Omental fat pad (tissue), 4 donors: ENCODE data around the gene PEMT. TPM values are rescaled to one million over a fixed set of nuclear protein-coding genes. Genes with fewer than 3 reads are reported as not detected.
A peak's percentile ranks its signal among the peaks of the same experiment; 100 is the strongest.

ENCODE experiments used
- ATAC-seq: fragments of 150-250 bp; one replicate; pipeline ENCODE4 v1.9.1; 2016; ENCODE audit warnings: mild to moderate bottlenecking, moderate library complexity; ENCODE audit not compliant: low FRiP score
- DNase-seq: peaks from one replicate; pipeline ENCODE4 v3.0.0-alpha.2; 2019; ENCODE audit warnings: low spot score
- total RNA-seq, 4 donors: library from RNA; depleted of rRNA; stranded (reverse); fragments of >200 nt; gene quantifications; one replicate each; pipeline ENCODE4 v1.1.0, GENCODE V29; 2016
- TF ChIP-seq, protein P1 (sequence below), 3 donors: fragments of 450-650 bp; IDR thresholded peaks; one replicate each; pipeline ENCODE4 v1.5.1; 2016 to 2017; ENCODE audit warnings: antibody characterized with exemption in 3 of 3, mild to moderate bottlenecking in 3 of 3, moderate library complexity in 2 of 3

The PEMT gene
- total RNA-seq, 4 donors from 2014 or later = 32.2 to 181 (median 57.1) TPM

DNA sequence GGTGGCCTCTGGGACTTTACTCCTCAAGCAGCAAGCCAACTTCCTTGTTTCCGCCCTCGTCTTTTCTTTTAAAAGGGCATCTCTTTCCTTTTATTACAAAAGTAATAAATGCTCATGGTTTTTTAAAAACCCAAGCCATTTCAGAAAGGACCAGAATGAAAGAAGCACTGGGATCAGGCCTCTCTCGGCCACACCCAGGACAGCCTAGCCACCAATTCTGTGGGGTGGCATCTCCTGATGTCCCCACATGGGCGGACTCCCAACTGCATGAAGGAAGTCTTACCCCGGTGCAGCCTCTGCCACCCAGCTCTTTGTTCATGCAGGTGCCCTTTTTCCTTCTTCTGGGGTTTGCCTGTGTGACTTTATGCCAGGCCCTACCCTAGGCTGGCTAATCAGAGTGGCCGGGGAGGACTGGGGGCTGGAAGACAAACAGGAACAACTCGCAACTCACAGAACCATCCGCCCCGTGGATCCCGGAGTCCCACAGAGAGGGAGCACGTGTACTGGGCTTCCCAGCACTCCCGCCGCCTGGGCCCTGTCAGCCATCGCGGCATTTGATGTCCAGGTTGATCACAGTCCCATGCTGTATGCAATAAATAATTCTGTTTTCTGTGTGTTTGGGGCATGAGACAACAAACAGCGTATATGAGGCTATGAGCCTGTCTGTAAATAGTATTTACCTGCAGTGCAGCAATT is 92.8 kb downstream of the PEMT start:
- ATAC-seq (no peak), DNase-seq (no peak)
- TF ChIP-seq, protein P1, sequence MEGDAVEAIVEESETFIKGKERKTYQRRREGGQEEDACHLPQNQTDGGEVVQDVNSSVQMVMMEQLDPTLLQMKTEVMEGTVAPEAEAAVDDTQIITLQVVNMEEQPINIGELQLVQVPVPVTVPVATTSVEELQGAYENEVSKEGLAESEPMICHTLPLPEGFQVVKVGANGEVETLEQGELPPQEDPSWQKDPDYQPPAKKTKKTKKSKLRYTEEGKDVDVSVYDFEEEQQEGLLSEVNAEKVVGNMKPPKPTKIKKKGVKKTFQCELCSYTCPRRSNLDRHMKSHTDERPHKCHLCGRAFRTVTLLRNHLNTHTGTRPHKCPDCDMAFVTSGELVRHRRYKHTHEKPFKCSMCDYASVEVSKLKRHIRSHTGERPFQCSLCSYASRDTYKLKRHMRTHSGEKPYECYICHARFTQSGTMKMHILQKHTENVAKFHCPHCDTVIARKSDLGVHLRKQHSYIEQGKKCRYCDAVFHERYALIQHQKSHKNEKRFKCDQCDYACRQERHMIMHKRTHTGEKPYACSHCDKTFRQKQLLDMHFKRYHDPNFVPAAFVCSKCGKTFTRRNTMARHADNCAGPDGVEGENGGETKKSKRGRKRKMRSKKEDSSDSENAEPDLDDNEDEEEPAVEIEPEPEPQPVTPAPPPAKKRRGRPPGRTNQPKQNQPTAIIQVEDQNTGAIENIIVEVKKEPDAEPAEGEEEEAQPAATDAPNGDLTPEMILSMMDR (IDR thresholded peaks at IDR 0.05) = no peak

DNA sequence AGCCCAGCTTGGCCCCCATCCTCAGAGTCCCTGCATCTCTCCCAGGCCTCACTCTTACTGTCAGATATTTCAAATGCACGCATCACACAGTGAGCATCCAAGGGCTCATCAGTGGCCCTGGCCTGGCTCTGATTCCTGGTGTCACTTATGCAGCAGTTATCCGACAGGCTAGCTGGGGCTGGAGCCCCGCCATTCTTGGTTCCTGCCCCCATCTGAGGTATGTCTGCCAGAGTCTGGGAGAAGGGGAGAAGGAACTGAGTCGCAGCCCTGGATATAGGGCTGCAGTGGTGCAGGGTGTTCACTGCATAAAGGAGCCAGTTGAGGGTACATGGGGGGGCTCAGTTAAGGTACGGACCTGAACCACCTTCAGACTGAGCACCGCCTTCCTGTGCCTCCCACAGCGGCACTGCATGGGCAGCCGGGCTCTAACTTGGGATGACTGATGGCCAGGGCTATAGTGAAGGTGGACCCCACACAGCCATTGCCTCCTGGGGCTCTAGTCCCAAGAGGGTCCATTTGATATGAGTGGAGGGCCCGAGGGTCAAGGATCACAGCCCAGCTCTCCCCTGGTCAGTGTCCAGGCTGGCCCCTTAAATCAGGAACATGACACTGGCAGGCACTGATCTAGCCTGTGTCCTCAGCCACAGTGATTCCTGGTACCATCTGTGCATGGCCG is 93.5 kb downstream of the PEMT start:
- no peak for ATAC-seq
- DNase-seq = no peak

DNA sequence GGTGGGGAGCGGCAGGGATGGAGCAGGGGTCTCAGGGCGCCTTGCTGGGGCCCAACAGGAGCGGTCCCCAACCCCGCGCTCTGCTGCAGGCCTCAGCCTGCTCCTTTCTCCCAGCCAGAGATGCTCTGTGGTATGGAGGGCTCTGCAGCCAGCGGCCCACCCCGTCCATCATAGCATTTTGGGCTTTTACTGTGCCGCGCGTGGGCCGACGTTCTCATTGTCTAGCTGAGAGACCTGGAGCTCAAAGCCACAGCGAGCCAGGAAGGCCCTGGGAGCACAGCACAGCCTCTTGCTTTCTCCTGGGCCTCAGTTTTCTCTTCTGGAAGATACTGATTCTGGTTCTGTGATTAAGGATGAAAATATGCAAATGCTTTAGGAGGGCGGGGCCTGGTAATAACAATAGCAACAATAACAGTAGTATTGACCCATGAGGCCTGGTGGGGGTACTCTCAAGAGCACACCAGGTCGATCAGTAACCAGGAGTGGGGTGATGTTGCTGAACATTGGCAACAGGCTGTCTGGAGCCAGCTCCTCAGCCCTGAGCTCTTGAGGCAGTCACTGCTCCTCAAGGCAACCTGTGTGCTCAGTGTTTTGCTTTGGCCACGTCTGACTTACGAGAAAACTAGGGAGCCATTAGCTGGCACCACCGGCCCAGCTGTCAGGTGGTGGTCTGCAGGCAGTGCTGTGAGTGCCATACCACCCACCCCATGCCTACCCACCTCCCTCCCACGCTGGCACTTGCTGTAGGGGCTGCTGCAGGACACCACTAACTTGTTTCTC is 94.3 kb downstream of the PEMT start:
- TF ChIP-seq, protein P1 (IDR thresholded peaks at IDR 0.05) = no peak
- no peak for ATAC-seq
- DNase-seq = no peak

More for the DNA sequence above, 93.5 kb downstream of the PEMT start:
- TF ChIP-seq, protein P1 (IDR thresholded peaks at IDR 0.05) = no peak

DNA sequence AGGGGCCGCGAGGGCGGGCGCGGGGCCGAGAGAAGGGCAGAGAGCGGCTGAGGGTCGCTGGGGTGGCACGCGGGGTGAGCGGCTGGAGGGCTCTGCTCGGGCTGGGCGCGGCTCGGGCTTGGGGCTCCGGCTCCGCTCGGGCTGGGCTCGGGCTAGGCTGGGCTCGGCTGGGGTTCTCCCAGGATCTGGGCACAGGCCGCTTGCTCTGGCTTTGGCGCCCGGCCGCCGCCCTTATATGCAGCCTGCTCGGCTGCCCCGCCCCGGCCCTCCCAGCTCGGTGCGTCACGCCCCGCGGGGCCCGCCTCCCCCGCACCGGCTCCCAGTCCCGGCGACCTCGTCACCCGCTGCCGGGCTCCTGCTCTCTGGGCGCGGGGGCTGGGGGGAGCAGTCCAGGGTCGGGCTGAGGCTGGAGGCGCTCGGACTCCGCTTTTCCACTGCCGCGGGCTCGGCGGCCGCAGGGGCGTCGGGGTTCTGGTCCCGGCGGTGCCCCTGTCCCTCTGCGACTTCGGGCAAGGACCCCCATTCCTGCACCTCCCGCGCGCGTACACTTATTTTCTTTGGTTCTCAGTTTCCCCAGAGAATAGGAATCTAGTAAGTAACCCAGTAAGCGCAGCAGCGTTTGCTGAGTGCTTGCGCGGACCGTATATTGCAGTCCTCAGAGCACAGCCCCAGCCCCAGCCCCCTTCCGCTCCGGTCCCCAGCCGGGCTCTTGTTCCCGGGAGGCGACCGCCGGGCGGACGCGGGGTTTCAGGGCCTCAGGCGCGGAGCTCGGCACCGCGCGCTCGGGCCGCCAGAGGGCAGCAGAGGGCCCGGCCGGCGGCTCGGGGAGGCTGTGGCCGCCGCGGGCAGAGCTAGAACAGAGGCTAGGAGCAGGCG is 95.1 kb downstream of the PEMT start, which contains the start of gene RASD1:
TSS of gene RASD1 (minus strand) at position 207 of the 876 bp plus-strand sequence. CDS start 214 bp downstream, outside the sequence.
- TF ChIP-seq, protein P1 (IDR thresholded peaks at IDR 0.05) = peak in 2 of 3 donors; percentile 59 to 79
- ATAC-seq (peak; percentile 88), DNase-seq (peak; percentile 66)

DNA sequence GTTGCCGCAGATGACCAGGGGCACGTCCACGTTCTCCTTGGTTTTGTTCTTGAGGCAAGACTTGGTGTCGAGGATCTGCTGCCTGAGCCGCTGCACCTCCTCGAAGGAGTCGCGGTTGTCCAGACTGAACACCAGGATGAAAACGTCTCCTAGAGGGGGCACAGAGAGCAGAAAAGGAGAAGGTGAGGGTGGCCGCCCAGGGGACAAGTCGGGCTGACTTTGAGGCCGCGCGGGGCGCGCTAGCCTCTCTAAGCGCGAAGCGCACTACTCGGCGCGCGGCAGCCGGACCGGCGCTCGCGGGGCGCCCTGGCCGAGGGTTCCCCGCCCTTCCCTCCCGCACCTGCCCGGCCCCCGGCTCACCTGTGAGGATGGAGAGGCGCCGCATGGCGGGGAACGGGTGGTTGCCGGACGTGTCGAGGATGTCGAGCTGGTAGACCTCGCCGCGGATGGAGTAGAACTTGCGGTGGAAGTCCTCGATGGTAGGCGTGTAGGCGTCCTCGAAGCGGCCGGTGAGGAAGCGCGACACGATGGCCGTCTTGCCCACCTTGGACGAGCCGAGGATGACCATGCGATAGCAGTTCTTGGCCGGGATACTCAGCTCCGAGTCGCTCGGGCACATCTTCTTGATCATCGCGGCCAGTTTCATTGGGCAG is 95.8 kb downstream of the PEMT start:
- ATAC-seq = peak; percentile 1

More for the DNA sequence above, 95.8 kb downstream of the PEMT start:
- DNase-seq = no peak
- TF ChIP-seq, protein P1 (IDR thresholded peaks at IDR 0.05) = no peak
